H1 (cell line): Measurements from ENCODE around the gene PTBP3. TPM values are rescaled to one million over a fixed set of nuclear protein-coding genes. Genes with fewer than 3 reads are reported as not detected.

Experiments used
- CTCF ChIA-PET: fragments of 300-600 bp; sonication (Branson Sonifier 250); formaldehyde crosslinking; loops from one replicate; lab custom pipeline; 2021; ENCODE audit not compliant: partially characterized antibody; lab: Charles Lee
- POLR2A ChIA-PET: fragments of 300-600 bp; sonication (Branson Sonifier 250); formaldehyde crosslinking; loops from one replicate; lab custom pipeline; 2021; ENCODE audit warnings: inconsistent platforms; ENCODE audit not compliant: partially characterized antibody; lab: Charles Lee
- DNase-seq, 2 experiments: peaks; one replicate each; pipeline versions ENCODE4 v3.0.0 to v3.0.0-alpha.2; 2010 to 2022; ENCODE audit warnings: low spot score in 2 of 2, low read depth in 1 of 2, mixed read lengths in 1 of 2
- FAIRE-seq: peaks from 2 replicates; lab custom pipeline; 2011; peaks lifted over from hg19 to GRCh38; lab: Jason Lieb, UNC
- H2AFZ ChIP-seq: 2 replicates; pipeline ENCODE4 v1.8.1; 2012; ENCODE audit warnings: low read length, inconsistent platforms
- H2AK5ac ChIP-seq: 2 replicates; pipeline ENCODE4 v1.6.1; 2013; ENCODE audit warnings: low read depth, low read length
- H2BK120ac ChIP-seq: replicated peaks from 2 replicates; pipeline ENCODE3; 2013; ENCODE audit warnings: low read depth, low read length, inconsistent platforms
- H2BK12ac ChIP-seq: 2 replicates; pipeline ENCODE4 v1.6.1; 2013; ENCODE audit warnings: low read depth, low read length
- H2BK15ac ChIP-seq: 2 replicates; pipeline ENCODE4 v1.6.1; 2013; ENCODE audit warnings: low read length
- H2BK20ac ChIP-seq: 2 replicates; pipeline ENCODE4 v1.6.1; 2013; ENCODE audit warnings: low read length
- H2BK5ac ChIP-seq: 2 replicates; pipeline ENCODE4 v1.6.1; 2013; ENCODE audit warnings: low read depth, low read length
- H3K14ac ChIP-seq: 2 replicates; pipeline ENCODE4 v1.6.1; 2013; ENCODE audit warnings: inconsistent platforms; ENCODE audit not compliant: insufficient read length
- H3K18ac ChIP-seq: 2 replicates; pipeline ENCODE4 v1.6.1; 2013; ENCODE audit warnings: low read length; ENCODE audit errors: extremely low read depth
- H3K23ac ChIP-seq: 2 replicates; pipeline ENCODE4 v1.6.1; 2013; ENCODE audit warnings: inconsistent platforms; ENCODE audit not compliant: insufficient read length
- H3K23me2 ChIP-seq: 2 replicates; pipeline ENCODE4 v1.6.1; 2013; ENCODE audit warnings: low read depth, low read length
- H3K27ac ChIP-seq: 2 replicates; pipeline ENCODE4 v1.6.1; 2011; ENCODE audit warnings: low read depth, low read length, inconsistent platforms
- H3K27me3 ChIP-seq, 4 experiments: replicated peaks in 1 of 4; 1 replicate in 1 of 4; 2 replicates in 3 of 4; pipeline versions ENCODE4 v1.6.1 to v1.8.1; 2011 to 2013; ENCODE audit warnings: low read length in 3 of 4, mild to moderate bottlenecking in 3 of 4, inconsistent platforms in 2 of 4, mixed read lengths in 2 of 4, moderate library complexity in 1 of 4; ENCODE audit not compliant: control insufficient read depth in 3 of 4, insufficient read depth in 3 of 4; ENCODE audit errors: extremely low read depth in 1 of 4
- H3K36me3 ChIP-seq, 4 experiments: 2 replicates each; pipeline versions ENCODE4 v1.6.1 to v1.8.1; 2011 to 2013; ENCODE audit warnings: mild to moderate bottlenecking in 4 of 4, low read length in 3 of 4, moderate library complexity in 2 of 4, control low read depth in 1 of 4, inconsistent platforms in 1 of 4; ENCODE audit not compliant: insufficient read depth in 4 of 4, control insufficient read depth in 2 of 4
- H3K4ac ChIP-seq: replicated peaks from 2 replicates; pipeline ENCODE3; 2013; ENCODE audit warnings: low read length, low read depth, mixed read lengths, inconsistent platforms; ENCODE audit not compliant: insufficient read length
- H3K4me1 ChIP-seq, 4 experiments: replicated peaks in 1 of 4; 1 replicate in 1 of 4; 2 replicates in 3 of 4; pipeline versions ENCODE4 v1.6.1 to v1.8.1; 2011 to 2013; ENCODE audit warnings: low read length in 3 of 4, inconsistent platforms in 2 of 4, mixed read lengths in 1 of 4; ENCODE audit not compliant: insufficient read depth in 4 of 4, control insufficient read depth in 3 of 4
- H3K4me2 ChIP-seq, 2 experiments: 2 replicates each; pipeline versions ENCODE4 v1.6.1 to v1.8.1; 2011 to 2013; ENCODE audit warnings: low read depth in 2 of 2, low read length in 2 of 2, control low read depth in 1 of 2, inconsistent platforms in 1 of 2, mild to moderate bottlenecking in 1 of 2; ENCODE audit not compliant: insufficient read depth in 1 of 2
- H3K4me3 ChIP-seq, 4 experiments: fragments of 200-600, 300-600 bp in 1 of 4; sonication (generic), shearing (Covaris generic), sonication (Bioruptor Twin) in 1 of 4; 2 replicates each; pipeline versions ENCODE4 v1.5.1 to v1.8.1; 2011 to 2016; ENCODE audit warnings: low read length in 4 of 4, low read depth in 3 of 4, control low read depth in 2 of 4, inconsistent platforms in 2 of 4, mild to moderate bottlenecking in 2 of 4, mixed read lengths in 1 of 4, moderate library complexity in 1 of 4; ENCODE audit not compliant: insufficient read depth in 2 of 4; ENCODE audit errors: extremely low read depth in 1 of 4
- H3K56ac ChIP-seq: replicated peaks from 2 replicates; pipeline ENCODE3; 2013; ENCODE audit warnings: low read depth, mild to moderate bottlenecking, mixed read lengths, low read length, inconsistent platforms; ENCODE audit not compliant: insufficient read length
- H3K79me1 ChIP-seq: 2 replicates; pipeline ENCODE4 v1.6.1; 2013; ENCODE audit warnings: low read depth, low read length, control low read depth
- H3K79me2 ChIP-seq, 2 experiments: 2 replicates each; pipeline versions ENCODE4 v1.6.1 to v1.8.1; 2012 to 2013; ENCODE audit warnings: low read length in 2 of 2, mild to moderate bottlenecking in 2 of 2, inconsistent platforms in 1 of 2; ENCODE audit not compliant: insufficient read depth in 2 of 2, control insufficient read depth in 1 of 2
- H3K9ac ChIP-seq, 4 experiments: replicated peaks in 1 of 4; 1 replicate in 1 of 4; 2 replicates in 3 of 4; pipeline versions ENCODE4 v1.6.1 to v1.8.1; 2011 to 2013; ENCODE audit warnings: low read depth in 3 of 4, low read length in 3 of 4, control low read depth in 2 of 4, mild to moderate bottlenecking in 2 of 4, moderate library complexity in 2 of 4, inconsistent platforms in 1 of 4; ENCODE audit errors: extremely low read depth in 1 of 4
- H3K9me3 ChIP-seq, 2 experiments: 2 replicates each; pipeline versions ENCODE4 v1.6.1 to v1.8.1; 2012 to 2013; ENCODE audit warnings: mild to moderate bottlenecking in 2 of 2, moderate library complexity in 2 of 2, control low read depth in 1 of 2, inconsistent platforms in 1 of 2, low read depth in 1 of 2, low read length in 1 of 2, mixed read lengths in 1 of 2; ENCODE audit not compliant: insufficient read depth in 2 of 2
- H4K20me1 ChIP-seq, 2 experiments: replicated peaks in 1 of 2; 2 replicates each; pipeline versions ENCODE3 to v1.8.1; 2011 to 2013; ENCODE audit warnings: inconsistent platforms in 2 of 2, low read length in 2 of 2, mild to moderate bottlenecking in 1 of 2; ENCODE audit not compliant: insufficient read depth in 2 of 2, control insufficient read depth in 1 of 2
- H4K5ac ChIP-seq: 2 replicates; pipeline ENCODE4 v1.6.1; 2013; ENCODE audit warnings: low read length, low read depth, mixed read lengths, inconsistent platforms; ENCODE audit not compliant: insufficient read length
- H4K8ac ChIP-seq: 2 replicates; pipeline ENCODE4 v1.8.0; 2013; ENCODE audit warnings: mild to moderate bottlenecking, moderate library complexity, low read length, inconsistent platforms; ENCODE audit not compliant: insufficient read depth; ENCODE audit errors: extremely low read depth
- H4K91ac ChIP-seq: replicated peaks from 2 replicates; pipeline ENCODE3; 2013; ENCODE audit warnings: low read length, mixed read lengths, inconsistent platforms; ENCODE audit not compliant: insufficient read length
- CBX5 ChIP-seq: fragments of 300-800, 300-1000 bp; sonication (generic); IDR thresholded peaks from 2 replicates; pipeline ENCODE4 v1.7.1; 2016; ENCODE audit warnings: antibody characterized with exemption, low read length, low read depth
- CEBPB ChIP-seq: IDR thresholded peaks from 2 replicates; pipeline ENCODE4 v1.6.1; 2012; ENCODE audit warnings: low read depth, low read length
- CTBP2 ChIP-seq: IDR thresholded peaks from 2 replicates; pipeline ENCODE4 v1.7.0; 2011; ENCODE audit warnings: borderline replicate concordance, mild to moderate bottlenecking, moderate library complexity, mixed read lengths, low read length; ENCODE audit not compliant: insufficient read depth, insufficient read length
- E2F6 ChIP-seq: IDR thresholded peaks from 2 replicates; pipeline ENCODE4 v1.6.1; 2012; ENCODE audit warnings: inconsistent platforms
- EGR1 ChIP-seq: IDR thresholded peaks from 2 replicates; pipeline ENCODE4 v1.6.1; 2011; ENCODE audit warnings: low read depth, low read length, borderline replicate concordance
- EZH2 ChIP-seq: fragments of 200-600 bp; sonication (generic); IDR thresholded peaks from 2 replicates; pipeline ENCODE4 v1.7.1; 2012; ENCODE audit warnings: low read depth, mild to moderate bottlenecking, moderate library complexity, low read length, inconsistent platforms; ENCODE audit not compliant: severe bottlenecking
- MAX ChIP-seq: IDR thresholded peaks from 2 replicates; pipeline ENCODE4 v1.6.1; 2012; ENCODE audit warnings: inconsistent platforms
- NANOG ChIP-seq: IDR thresholded peaks from 2 replicates; pipeline ENCODE4 v1.6.1; 2011; ENCODE audit warnings: low read length, low read depth, mild to moderate bottlenecking, inconsistent platforms; ENCODE audit not compliant: insufficient read depth, poor library complexity, severe bottlenecking
- RBBP5 ChIP-seq: IDR thresholded peaks from 2 replicates; pipeline ENCODE4 v1.7.1; 2012; ENCODE audit warnings: low read depth, mild to moderate bottlenecking, inconsistent platforms, low read length, moderate library complexity, borderline replicate concordance
- RXRA ChIP-seq: IDR thresholded peaks from 2 replicates; pipeline ENCODE4 v1.6.1; 2011; ENCODE audit warnings: low read depth, mild to moderate bottlenecking, low read length, moderate library complexity; ENCODE audit not compliant: insufficient read depth
- SRF ChIP-seq: IDR thresholded peaks from 2 replicates; pipeline ENCODE4 v1.6.1; 2011; ENCODE audit warnings: mild to moderate bottlenecking, low read depth, low read length, moderate library complexity
- TBP ChIP-seq: IDR thresholded peaks from 2 replicates; pipeline ENCODE4 v1.6.1; 2011; ENCODE audit warnings: low read depth, low read length, improper control_type of control experiment
- ZNF274 ChIP-seq: IDR thresholded peaks from 2 replicates; pipeline ENCODE4 v1.7.0; 2012; ENCODE audit warnings: low read length, borderline replicate concordance; ENCODE audit errors: extremely low read depth
- WGBS, 2 experiments: shearing (Covaris generic) in 1 of 2; methylation state at CpG; one replicate each; pipeline versions ENCODE4 v1.1.6 to v1.1.7; 2013 to 2015; ENCODE audit warnings: low lambda C conversion rate in 2 of 2, mixed read lengths in 2 of 2, inconsistent platforms in 1 of 2, low coverage in 1 of 2, missing lambda C conversion rate in 1 of 2; ENCODE audit not compliant: insufficient replicate concordance in 2 of 2, insufficient coverage in 1 of 2, insufficient read length in 1 of 2; ENCODE audit errors: extremely low coverage in 1 of 2, missing lambda C conversion rate in 1 of 2; 5-methylcytosine and 5-hydroxymethylcytosine counted together
- polyA plus RNA-seq, 7 experiments: library from polyadenylated mRNA; depleted of rRNA in 3 of 7; stranded (reverse) in 5 of 7; unstranded in 2 of 7; fragments of >200 nt in 5 of 7; fragments of 200-250 nt in 2 of 7; gene quantifications; 1 replicate in 5 of 7; 2 replicates in 1 of 7; 4 replicates in 1 of 7; pipeline versions ENCODE4 v1.2.1 to v1.2.3, GENCODE V29; 2011 to 2013; ENCODE audit warnings: missing spikeins in 2 of 7, mixed read lengths in 2 of 7
- total RNA-seq: library from RNA; stranded (reverse); fragmentation: NEBNext Ultra II Directional; extraction: Animal tissue kit (Norgen Biotek cat#: 25700); gene quantifications from 2 replicates; pipeline ENCODE4 v1.2.1, GENCODE V29; 2021

Gene PTBP3
- total and polyA plus RNA-seq, 2 of the 8 experiments (the other 6 are each of a cell fraction or from before 2014, with no cell fraction given), result 51.0 to 124 TPM

GRCh38 chr9:112170968-112171367, 162.5 kb downstream of the PTBP3 start:
- Histone ChIP-seq H2BK15ac (no peak overlapping the region), H3K27me3 (peaks cover 0 to 23% (median 16%) of the 10 kb centered on the region in 4 experiments; a peak in 5 of 7 replicates), H2BK5ac (no peak overlapping the region), H3K4me1 (peaks cover 0 to 16% (median 7%) of the 10 kb centered on the region in 4 experiments; a peak in 5 of 7 replicates), H3K4me2 (no peak overlapping the region), H3K79me1 (no peaks in the 10 kb centered on the region), H2BK20ac (no peak overlapping the region), H4K5ac (no peak overlapping the region), H3K23me2 (peaks cover 12% of the 10 kb centered on the region), H2BK120ac (no peak overlapping the region), H3K18ac (no peak overlapping the region), H3K36me3 (no peaks in the 10 kb centered on the region), H3K23ac (no peak overlapping the region), H2BK12ac (no peak overlapping the region), H3K14ac (no peak overlapping the region), H3K4me3 (no peak overlapping the region), H4K91ac (no peak overlapping the region), H3K27ac (no peak overlapping the region), H3K56ac (no peak overlapping the region), H3K4ac (no peak overlapping the region), H4K20me1 (no peaks in the 10 kb centered on the region), H3K79me2 (no peaks in the 10 kb centered on the region), H2AFZ (no peak overlapping the region), H3K9me3 (no peaks in the 10 kb centered on the region), H4K8ac (no peak overlapping the region), H2AK5ac (no peak overlapping the region), H3K9ac (no peak overlapping the region)
- WGBS, 2 experiments, result 81% methylated on average over 5 of the region's 5 CpGs; no CpG with 5 or more reads in 1 of the 2 experiments
- no peak for DNase-seq
- ChIA-PET CTCF (interaction anchor here (0.6 to 1.5 kb wide), 3 partner anchors 11 to 73 kb away, joined by 4 to 5 read pairs (median 4); no protein-coding TSS in a partner anchor), POLR2A (no interaction called here)
- no peak for FAIRE-seq
- no peak for TF ChIP-seq EZH2
- no peak for TF ChIP-seq RXRA
- no peak for TF ChIP-seq CBX5
- TF ChIP-seq EGR1, result no peak
- TF ChIP-seq RBBP5, result no peak
- no peak for TF ChIP-seq E2F6
- no peak for TF ChIP-seq MAX
- no peak for TF ChIP-seq CEBPB
- TF ChIP-seq ZNF274, result no peak
- TF ChIP-seq SRF, result no peak
- no peak for TF ChIP-seq TBP
- TF ChIP-seq NANOG, result no peak
- no peak for TF ChIP-seq CTBP2
